Muscle of arm (tissue), 12 donors: Measurements from ENCODE around the gene FAAP20. TPM values are rescaled to one million over a fixed set of nuclear protein-coding genes. Genes with fewer than 3 reads are reported as not detected.
A peak's percentile ranks its signal among the peaks of the same experiment; 100 is the strongest.

Experiments
- DNase-seq: peaks from one replicate; pipeline ENCODE4 v3.0.0-alpha.2; 2013
- polyA plus RNA-seq, 12 donors: library from polyadenylated mRNA; unstranded; fragments of 120-200 nt; gene quantifications; one replicate each; pipeline ENCODE4 v1.2.1, GENCODE V29; 2013; ENCODE audit not compliant: insufficient read length in 12 of 12

Gene FAAP20
- polyA plus RNA-seq, 12 donors, result 21.5 to 81.7 (median 26.8) TPM; not detected in 1

DNA sequence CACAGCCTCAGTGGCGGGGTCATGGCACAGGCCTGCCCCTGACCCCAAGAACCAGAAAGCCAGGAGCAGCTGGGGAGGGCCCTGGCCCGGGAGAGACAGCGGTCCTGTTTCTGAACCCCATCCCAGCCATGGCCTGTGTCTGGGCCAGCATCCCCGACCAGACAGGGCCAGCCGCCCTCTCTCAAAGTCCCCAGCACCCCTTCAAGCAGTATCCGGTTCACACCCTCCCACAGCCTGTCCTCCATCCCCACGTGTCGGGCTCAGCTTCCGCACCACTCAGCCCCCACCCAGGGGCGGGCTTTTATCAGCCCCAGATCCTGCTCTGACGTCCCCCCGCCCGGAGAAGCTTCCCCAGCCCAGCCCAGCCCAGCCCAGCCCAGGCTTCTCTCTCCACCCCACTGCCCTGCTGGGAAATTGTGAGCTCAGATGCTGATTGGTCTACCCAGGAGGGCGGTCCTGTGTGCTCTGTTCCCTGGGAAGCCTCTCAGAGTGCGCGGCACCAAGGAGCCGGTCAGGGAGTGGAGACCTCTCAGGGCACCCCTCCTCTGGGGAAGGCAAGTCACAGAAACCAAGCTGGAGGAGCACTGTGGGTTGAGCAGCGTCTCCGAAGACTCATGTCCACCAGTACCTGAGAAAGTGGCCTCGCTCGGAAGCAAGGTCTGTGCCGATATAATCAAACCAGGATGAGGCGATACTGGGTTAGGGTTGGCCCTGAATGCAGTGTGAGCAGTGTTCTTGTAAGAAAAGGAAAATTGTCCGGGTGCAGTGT, 4.7 kb upstream of the FAAP20 start:
- peak; percentile 85 for DNase-seq

DNA sequence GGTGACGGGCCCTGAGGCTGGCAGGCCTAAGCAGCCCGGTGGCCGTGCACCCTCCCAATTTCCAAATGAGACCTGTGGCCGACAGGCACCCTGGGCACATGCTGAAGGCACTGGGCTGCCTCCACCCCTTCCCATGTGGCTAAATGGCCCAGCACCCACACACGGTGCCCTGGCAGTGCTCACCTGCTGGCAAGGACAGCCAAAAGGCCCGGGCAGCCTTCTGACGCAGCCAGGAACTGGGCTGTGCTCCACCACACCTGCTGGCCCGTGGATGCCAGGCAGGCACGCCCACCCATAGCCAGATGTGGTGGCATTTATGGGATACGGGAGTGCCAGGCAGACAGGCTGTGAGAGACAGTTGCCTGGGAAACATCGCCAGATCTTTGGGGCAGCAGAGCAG, 4.0 kb upstream of the FAAP20 start:
- DNase-seq, result no peak

DNA sequence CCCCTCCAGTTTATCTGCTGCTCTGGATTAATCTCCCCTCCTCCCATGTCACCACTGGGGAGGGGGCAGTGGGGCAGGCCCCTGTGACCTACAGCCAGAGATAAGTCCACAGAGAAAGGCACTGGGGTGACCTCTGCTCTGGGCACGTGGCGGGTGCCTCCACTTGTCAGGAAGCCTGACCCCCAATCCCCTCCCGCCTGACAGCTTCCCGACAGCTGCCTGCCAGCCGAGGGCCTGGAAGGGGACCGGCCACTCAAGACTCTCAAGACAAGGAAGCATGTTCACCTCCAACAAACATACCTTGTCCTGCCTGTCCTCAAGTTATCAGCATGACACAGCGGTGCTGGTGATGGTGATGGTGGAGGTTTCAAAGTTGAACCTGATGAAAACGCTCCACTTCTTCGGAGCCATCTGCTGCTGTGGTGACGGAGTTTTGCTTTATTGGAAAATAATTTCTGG, 3.2 kb upstream of the FAAP20 start:
- DNase-seq, result no peak

DNA sequence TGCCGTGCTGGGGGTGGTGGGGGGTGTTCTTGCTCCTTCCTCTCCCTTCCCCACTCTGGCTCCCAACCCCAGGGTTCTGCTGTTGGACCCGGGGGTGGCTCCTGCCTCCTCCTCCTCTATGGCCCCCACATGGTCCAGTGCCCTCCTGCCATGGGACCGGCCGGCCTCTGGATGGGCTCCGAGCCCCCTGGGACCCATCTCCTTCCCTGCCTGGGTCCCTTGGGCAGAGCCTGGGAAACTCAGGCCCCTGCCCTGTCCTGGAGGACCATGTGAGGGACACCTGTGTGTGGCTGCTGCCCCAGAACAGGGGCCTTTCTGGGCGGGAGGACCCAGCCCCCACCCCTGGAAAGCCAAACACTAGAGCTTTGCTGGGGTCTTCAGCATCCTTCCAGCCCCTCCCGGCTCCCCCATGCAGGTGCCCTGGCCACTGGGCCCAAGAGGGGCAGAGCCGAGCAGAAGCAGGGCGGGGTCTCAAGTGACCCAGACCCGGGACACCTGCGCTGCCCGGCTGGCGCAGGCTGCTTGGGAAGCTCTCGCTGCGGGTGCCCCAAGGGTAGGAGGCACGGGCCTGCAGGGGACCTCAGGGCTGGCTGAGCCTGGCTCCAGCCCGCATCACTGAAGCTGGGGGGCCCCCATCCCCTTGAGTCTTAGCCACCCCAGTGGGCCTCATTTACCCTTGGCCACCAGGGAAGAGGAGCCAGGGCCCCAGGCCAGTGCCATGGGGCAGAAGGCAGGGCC, 2.5 kb upstream of the FAAP20 start:
- DNase-seq, result no peak

DNA sequence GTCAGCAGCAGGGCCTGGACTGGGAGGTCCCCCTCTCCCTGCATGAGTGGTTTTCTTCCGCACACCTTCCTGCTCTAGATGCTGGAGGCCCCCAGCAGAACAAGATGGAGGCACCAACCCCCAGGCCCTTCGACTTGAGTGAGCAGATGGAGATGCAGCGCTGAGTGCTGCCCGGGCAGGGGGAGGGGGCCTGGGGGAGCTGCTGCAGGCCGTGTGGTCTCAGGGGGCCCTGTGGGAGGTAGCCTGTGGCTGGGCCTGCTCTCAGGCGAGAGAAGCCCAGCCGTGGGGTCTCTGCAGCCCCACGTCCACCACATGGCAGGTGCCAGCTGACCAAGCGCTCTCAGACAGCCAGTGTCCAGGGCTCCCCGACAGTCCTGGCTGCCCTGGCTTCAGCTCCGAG, 1.2 kb upstream of the FAAP20 start:
- no peak for DNase-seq

DNA sequence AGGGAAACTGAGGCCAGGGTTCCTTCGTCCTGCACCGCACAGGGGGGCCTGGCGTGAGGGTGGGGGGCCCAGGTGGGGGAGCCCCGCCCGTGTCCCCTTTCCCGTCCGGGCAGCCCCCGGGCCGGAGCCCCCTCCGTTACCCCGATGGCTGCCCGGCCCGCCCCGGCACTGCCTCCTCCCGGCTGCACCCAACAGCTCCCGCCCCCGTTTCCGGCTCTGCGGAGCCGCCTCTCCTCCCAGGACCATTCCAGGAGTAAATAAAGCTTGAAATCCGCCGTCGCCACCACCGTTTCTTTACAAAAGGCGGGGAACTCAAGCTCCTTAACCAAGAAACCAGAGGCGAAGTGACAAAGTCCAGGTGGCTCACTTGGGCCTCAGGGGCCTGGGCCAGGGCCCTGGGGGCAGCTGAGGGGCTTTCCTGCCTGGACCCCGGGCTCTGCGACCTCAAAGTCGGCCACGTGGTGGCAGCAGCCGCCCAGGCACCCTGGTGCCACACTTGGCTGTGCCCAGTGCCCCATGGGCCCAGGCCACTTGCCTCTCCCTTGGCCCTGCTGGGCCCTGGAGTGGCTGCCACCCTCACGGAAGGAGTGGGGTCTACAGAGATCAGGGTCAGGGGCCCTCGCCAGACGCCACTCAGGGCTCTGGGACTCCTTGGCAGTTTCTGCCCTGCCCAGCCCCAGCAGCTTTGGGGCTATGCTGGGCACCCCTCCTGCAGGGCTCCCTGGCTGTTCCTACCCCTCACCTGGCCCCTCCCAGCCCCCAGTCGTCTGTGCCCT, 514 bp upstream of the FAAP20 start:
- DNase-seq, result peak; percentile 91

DNA sequence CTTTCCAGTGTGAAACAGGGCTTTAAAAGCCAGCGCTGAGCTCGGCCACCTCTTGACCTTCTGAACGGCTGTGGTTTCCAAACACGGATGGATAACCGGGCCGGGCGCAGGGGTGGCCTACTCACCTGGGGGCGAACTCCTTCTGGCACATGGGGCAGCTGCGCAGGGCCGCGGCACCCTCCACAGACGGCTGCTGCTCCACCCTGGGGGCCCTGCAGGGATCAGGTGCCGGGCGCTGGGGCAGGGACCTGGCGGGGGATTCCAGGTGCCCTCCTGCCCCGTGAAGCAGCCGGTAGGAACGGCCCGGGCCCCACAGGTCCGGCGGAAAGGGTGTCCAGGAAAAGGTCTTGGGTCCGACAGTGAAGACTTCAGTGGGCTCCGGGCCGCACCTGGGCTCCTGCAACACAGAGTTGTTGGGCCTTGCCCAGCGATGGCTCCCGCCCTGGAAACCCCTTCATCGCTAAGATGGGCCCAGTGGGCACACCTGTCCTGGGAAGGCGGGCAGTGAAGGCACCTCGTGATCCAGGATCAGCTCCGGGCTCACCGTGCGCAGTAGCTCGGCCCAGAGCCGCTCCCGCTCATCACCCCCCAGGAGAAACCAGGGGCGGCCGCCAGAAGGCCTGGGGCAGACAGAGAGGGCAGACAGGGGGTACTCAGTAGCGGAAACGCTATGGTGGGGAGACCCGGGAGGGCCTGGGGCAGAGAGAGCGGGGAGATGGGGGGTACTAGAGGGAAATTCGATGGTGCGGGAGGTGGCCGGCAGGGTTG, 874 bp downstream of the FAAP20 start:
- no peak for DNase-seq

DNA sequence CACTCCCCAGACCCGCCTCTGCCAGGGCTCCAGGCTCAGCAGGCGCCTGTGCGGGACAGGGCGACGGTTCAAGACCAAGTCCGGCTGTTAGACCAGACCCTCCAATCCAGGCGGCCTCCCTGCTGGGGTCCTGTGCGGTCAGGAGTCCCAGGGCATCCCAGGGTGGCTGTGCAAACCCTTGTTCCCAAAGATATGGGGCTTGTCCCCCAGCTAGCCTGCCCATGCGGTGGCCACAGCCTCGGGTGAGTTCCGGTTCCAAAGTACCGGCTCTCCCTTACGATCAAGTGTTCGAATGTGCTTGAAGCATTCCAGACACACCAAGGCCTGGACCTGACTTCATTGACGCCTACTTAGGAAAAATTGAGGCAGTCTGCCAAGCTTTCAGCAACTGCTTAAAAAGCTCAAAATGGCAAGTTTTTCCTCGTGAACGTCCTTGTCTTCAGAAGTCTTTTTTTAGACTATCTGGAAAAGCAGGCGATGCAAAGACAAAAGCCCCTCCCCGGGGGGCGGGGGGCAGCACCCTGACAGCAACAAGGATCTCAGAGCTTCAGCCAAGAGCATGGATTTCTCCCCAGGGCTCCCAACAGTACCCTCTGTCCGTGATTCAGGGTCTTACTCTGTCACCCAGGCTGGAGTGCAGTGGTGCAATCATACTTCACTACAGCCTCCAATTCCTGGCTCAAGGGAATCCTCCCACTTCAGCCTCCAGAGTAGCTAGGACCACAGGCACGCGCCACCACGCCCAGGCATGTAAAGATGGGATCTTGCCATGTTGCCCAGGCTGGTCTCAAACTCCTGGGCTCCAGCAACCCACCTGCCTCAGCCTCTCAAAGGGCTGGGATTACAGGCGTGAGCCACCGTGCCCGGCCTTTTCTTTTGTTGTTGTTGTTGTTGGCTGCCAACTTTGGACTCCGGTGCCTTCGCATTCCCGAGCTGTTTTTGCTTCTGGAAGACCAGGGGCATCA, 2.3 kb downstream of the FAAP20 start:
- peak; percentile 75 for DNase-seq

DNA sequence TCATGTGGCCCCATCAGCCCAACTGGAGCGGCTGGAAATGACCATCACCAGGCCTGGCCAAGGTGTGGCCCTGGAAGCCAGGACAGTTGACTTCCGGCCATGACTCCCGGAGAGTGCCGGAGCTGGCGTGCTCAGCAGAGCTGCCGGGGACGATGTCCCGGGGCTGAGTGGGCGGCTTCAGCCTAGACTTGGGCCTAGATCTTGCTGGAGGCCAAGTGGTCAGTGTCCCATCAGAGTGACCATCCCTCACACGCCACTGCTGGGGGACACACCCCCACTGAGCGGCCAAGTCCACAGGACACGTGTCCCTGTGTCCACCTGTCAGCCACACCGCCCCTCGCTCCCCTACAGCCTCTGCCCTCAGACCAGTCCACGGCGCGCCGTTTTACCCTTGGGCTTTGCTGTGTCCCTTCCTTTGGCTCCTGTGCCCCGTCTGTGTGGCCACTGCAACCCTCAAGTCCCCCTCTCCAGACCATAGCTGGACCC, 4.0 kb downstream of the FAAP20 start:
- no peak for DNase-seq

DNA sequence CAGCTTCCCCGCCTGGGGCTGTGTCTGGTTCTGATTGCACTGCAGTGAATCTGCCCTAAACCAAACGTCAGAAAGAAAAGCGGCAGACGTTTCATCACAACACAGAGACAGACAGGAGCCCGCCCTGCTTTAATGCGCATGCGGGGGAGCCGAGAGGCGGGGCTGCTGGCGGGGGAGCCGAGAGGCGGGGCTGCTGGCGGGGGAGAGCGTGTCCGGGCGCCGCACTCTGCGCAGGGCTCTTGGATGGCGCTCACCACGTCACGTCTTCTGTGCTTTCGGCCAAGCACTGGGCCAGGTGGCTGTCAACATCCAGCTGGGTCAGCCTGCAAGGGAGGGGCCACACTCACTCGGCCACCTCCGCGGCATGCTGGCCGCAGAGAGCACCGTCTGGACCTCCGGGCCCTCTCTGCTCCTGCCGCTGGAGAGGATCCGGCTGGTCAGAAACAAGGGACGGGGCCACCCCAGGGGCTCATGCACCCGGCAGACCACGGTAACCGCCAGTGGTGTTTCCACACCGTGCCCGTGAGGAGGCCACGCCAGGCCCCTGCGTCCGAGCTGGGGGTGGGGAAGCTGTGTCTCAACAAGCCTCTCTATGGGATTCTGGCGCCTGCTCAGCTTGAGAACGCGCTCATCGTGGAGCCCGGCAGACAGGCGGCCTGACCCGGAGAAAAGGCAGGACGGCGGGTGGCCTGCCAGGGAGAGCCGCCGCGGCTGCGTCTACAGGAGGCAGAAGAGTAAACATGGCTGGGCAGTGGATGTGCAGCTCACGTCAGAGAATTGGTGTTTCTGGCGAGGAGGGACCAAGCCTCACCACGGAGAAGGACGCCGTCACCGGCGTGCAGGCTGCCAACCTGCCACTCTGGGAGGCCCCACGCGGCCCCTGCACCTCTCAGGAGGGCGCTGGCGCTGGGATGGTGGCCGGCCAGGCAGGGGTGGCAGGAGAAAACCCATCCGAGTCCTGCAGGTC, 4.8 kb downstream of the FAAP20 start:
- peak; percentile 95 for DNase-seq

DNA sequence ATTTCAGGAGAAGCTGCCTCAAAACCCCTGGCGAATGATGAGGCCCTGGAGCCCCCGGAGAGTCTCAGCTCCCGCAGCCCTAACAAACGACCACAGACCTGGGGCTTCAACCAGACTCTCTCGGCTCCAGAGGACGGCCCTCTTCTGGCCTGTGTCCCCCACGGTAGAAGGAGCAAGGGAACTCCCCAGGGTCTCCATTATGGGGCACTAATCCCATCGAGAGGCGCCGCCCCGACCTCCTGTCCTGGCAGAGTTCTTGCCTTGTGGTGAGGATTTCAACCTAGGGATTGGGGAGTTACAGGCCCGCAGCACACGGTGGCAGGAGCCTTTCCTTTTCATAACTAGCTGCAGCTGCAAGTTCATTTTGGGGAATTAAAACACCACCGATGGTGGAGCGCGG, 6.2 kb downstream of the FAAP20 start:
- DNase-seq, result no peak

DNA sequence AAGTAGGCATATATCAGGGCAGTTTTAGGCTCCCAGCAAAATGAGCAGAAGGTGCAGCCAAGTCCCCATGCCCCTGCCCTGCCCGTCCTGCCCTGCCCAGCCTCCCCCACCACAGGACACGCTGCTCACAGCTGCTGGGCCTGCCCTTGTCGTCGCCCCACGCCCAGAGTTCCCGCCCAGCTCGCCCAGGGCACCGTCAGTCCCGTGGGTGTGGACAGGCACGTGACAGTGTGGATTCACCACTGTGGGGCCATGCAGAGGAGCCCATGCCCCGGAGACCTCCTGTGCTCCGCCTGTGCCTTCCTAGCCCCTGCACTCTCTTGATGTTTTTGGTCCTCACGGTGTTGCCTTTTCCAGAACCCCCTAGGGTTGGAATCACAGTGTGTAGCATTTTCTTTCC, 7.0 kb downstream of the FAAP20 start:
- DNase-seq, result no peak

DNA sequence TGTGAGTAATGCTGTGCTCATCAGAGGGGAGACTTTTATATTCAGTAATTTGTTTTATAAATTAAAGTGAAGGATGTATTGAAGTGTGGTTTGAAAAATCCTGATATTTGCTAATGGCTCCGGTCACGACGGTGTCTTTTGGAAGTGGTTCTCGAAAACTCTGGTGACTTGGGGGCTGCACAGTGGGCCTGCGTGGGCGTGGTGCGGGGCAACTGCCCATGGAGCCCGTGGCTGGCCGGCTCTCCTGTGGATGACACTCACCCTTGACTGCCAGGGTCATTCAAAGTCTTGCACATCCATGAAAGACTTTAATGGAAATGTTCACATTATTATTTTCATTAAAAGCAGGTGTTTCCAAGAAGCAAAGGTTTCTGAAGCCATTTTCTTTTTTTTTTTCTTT, 7.7 kb downstream of the FAAP20 start:
- DNase-seq, result no peak

DNA sequence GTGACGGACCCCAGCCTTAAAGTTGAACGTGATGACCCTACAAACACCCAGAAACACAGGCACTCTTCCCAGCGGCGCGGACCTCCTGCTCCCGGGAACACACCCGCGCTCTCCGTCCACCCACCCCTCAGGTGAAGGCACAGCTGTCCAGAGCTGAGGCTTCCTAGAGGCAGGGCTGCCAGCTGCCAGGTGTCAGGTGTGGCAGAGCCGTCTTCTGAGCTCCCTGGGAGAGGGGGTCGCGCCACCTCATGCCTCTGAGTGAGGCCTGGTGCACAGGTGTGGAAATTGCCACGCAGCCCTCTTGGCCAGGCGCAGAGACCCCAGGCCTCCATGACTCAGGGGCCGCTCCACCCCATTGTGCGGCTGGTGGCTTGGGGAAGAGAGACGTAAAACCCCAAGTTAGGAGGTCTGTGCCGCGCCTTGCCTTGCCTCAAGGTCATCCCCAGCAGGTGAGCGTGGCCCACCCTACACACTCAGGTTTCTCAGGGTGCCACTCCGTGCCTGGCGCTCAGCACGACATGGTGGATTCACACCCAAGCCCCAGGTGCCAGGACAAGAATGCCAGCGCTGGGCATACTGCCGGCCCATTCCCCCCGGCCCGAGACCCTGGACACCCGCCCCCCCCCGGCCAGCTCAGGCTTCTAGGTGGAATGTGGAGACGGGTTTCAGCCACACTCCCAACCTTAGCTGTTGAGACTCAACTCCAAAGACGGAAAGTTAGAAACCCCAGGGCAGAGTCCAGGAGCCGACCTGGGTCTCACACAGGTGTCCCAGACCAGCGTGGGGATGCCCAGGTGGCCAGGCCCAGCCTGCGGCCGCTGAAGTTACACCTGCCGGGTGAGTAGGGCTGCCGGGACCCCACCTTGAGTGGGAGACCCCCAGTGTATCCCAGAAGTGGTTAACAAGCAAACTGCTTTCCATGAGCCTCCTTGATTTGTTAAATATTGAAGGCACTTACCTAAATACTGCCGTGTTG, 8.4 kb downstream of the FAAP20 start:
- DNase-seq, result no peak

DNA sequence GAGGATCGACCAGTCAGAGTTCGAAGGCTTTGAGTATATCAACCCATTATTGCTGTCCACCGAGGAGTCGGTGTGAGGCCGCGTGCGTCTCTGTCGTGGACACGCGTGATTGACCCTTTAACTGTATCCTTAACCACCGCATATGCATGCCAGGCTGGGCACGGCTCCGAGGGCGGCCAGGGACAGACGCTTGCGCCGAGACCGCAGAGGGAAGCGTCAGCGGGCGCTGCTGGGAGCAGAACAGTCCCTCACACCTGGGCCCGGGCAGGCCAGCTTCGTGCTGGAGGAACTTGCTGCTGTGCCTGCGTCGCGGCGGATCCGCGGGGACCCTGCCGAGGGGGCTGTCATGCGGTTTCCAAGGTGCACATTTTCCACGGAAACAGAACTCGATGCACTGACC, 9.6 kb downstream of the FAAP20 start:
- no peak for DNase-seq

DNA sequence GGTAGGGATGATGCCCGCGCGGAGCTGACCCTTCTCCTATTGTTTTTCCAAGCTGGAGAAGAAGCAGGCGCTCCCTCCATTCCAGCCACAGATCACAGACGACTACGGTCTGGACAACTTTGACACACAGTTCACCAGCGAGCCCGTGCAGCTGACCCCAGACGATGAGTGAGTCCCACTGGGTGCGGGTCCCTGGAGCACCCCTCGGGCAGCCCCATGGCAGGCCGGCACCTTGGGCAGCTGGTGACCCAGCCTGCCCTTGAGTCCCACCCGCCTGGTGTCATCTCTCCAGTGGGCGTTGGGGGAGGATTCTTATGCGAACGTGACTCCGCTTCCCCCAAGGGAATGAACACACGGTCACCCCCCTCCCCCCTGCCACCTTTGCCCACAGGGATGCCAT, 10.0 kb downstream of the FAAP20 start:
- no peak for DNase-seq

DNA sequence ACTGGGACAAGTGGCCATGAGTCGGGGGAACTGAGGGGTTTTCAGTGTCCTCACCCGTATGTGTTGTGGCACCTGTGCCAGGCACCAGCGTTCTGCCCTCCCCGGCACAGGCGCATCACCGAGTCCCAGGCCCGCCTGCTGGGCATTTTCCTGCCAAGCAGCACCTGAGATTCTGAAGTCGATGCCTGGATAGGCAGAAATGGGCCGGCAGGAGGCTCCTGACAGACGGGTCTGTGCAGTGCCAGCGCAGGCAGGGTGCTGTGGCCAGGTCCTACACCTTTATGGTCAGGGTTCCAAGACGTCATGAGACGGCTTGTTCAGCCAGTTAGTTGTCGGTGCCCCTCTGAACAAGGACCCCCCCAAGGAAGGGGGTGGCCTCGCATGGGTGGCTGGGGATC, 10.6 kb downstream of the FAAP20 start:
- DNase-seq, result no peak

DNA sequence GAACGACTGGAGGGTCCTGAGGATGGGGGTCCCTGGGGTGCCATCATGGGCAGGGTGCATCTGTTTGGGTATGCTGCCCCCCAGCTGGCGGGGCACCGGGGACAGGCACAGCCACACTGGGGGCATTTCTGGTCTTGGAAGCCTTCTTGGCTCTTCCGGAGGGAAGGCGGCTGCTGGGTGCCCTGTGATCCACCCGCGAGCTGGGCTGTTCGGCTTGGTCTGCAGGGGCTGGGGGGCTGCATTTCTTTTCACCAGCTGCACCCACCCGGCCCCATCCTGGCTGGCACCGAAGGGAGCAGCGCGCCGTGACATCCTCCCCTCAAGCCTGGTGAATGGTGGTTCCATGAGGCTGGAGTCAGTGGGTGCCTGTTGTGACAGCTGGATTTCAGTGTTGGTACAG, 12.2 kb downstream of the FAAP20 start:
- no peak for DNase-seq
